Fibroblast of pulmonary artery (primary cell): Measurements from ENCODE around the gene ZBP1.

Source experiments
- DNase-seq: peaks from one replicate; pipeline ENCODE4 v3.0.0-alpha.2; 2010; ENCODE audit warnings: low read depth
- H3K4me3 ChIP-seq: replicated peaks from 2 replicates; pipeline ENCODE4 v1.5.1; 2011; ENCODE audit warnings: low read depth, mild to moderate bottlenecking, control low read depth, low read length, moderate library complexity
- CTCF ChIP-seq: IDR thresholded peaks from 2 replicates; pipeline ENCODE4 v1.5.1; 2011; ENCODE audit warnings: mild to moderate bottlenecking, control low read depth, low read length, inconsistent platforms; ENCODE audit errors: missing control alignments

Gene ZBP1

DNA sequence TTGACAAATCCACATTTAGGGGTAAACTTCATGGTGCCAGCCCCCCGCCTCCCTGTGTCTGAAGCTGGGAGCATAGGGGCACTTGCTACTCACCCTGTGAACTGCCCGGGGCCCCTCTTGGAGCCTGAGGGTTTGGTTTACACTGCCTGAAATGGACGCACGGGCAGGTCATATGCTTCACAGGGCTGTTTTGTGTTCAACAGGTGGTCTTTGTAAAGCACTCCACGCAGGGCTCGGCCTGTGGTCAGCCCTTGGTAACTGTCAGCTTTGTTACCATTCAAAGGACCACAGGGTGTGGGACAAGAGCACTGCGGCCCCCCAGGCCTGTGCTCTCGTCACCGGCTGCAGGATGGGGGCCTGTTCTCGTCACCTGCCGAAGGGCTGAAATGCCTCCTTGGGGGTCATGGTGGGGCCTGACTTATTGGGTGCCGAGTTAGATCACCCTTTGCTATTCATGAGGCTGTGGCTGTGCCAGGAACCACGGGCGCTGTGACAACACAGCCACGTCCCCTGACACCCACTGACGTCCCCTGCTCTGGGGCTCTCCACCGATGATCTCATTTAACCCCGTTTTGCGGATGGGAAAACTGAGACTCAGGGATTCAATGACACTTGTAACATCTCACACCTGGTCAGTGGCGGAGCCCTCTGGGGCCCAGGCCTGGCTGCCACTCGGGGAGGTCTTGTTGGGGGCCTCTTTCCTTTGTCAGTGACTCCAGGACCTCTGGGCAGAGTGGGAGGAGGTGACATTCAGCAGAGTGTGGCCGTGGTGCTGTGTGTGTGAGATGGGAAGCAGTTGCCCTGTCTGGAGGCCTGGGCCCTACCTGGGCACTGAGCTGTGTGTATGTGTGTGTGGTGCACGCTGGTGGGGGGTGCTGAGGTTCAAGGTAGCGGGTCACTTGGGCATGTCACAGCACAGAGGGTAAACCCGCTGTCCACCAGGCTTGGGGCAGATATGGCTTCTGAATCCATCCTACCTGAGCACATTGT is 24.9 kb downstream of the ZBP1 start:
- no peak for DNase-seq
- no peak overlapping the region for H3K4me3 ChIP-seq
- TF ChIP-seq CTCF = no peak

DNA sequence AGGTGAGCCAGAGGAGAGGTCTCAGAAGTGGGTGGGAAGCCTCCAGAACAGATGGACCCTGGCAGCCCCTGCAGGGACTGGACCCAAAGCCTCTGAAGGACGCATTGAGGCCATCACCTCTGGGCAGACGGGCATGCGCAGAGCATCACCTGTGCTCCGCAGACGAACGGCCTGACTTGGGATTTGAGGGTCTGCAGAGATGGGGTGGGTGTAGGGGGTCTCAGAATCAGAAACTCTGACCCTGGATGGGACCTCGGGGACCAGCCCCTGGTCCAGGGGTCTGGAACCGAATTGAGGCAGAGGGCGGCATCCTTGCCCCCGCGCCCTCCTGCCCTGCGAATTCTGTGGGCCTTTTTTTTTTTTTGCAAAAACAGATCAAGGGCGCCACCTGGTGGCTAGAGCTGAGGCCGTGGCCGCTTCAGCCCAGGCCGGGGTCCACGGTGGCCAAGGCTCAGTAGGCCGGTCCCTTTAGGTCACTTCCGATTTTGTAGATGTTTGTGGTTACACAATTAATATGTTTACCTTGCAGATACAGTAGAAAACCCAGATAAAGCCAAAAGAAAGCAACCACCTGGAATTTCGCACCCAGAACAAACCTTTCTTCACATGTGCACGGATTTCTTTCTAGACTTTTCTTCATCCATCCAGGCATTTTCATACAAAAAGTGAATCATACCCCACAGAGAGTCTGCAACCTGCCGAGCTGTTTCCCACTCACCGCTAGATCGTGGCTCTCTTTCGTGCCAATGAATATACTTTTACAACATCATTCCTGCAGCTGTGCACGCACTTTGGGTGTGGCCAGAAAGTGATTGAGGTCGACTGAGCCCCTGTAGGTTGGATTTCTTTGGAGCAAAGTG is 25.9 kb downstream of the ZBP1 start:
- H3K4me3 ChIP-seq = no peak overlapping the region
- TF ChIP-seq CTCF = peak; percentile 71
- peak; percentile 38 for DNase-seq

DNA sequence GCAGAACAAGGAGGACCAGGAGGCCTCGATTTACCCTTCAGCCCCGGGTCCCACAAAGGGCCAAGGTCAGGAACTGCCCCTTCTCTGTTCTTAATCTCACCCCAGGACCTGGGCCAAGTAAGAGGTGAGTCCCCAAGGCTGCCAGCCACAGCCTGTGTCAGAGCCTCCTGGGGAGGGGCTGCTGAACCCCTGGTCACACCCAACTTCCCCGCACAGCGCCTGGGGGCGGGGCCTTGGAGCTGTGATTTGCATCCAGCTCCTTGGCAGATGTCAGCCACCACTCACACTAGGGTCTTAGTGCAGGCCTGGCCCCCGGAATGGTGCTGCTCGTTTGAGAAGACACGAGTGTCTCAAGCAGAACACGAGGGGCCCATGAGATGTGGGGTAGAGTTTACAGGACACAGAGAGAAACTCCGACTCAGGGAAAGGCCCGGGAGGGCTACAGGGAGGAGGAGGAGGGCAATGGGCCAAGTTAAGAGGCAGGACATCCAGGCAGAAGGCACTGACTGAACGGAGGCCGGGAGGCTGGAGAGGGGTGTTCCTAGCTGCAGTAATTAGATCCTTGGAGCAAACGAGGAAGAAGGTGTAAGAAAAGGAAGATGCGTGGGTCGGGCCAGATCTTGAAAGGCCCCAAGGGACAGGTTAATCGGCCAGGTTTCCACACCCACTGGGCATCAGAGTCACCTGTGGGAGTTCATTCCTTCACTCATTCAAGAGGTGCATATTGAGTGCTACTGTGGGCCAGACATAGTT is 26.9 kb downstream of the ZBP1 start:
- DNase-seq = no peak

GRCh38 chr20:57592263-57593092 is 27.7 kb downstream of the ZBP1 start:
- no peak for TF ChIP-seq CTCF
- no peak for DNase-seq
- no peak overlapping the region for H3K4me3 ChIP-seq

More for the DNA sequence above, 26.9 kb downstream of the ZBP1 start:
- no peak for TF ChIP-seq CTCF
- H3K4me3 ChIP-seq = no peak overlapping the region

- H3K4me3 ChIP-seq = no peak overlapping the region
- no peak for TF ChIP-seq CTCF
- no peak for DNase-seq
Measured at GRCh38 chr20:57591289-57592229, 28.7 kb downstream of the ZBP1 start.
